ENCODE results near the gene PRDM5. TPM values are rescaled to one million over a fixed set of nuclear protein-coding genes. Genes with fewer than 3 reads are reported as not detected.
A peak's percentile ranks its signal among the peaks of the same experiment; 100 is the strongest.

PRDM5 gene
- total RNA-seq, 1 donor from 2014 or later = 6.5 TPM

GRCh38 chr4:120716346-120716745 lies 206.2 kb downstream of the PRDM5 start:
- no peaks in the 10 kb centered on the region for H4K20me1 ChIP-seq (ENCODE audit: insufficient read depth, low read length)
- H3K27me3 ChIP-seq (ENCODE audit: insufficient read depth, low read length) = no peaks in the 10 kb centered on the region
- no peaks in the 10 kb centered on the region for H3K79me2 ChIP-seq (ENCODE audit: insufficient read depth, low read length)
- no peak overlapping the region for H3K27ac Mint-ChIP-seq (ENCODE audit: unreplicated experiment)
- H3K4me1 Mint-ChIP-seq (ENCODE audit: low read depth, unreplicated experiment) = peaks cover 4% of the 10 kb centered on the region
- no peaks in the 10 kb centered on the region for H3K36me3 Mint-ChIP-seq (ENCODE audit: low read depth, unreplicated experiment)
- no peaks in the 10 kb centered on the region for H3K36me3 ChIP-seq (ENCODE audit: insufficient read depth, low read length)
- no peak overlapping the region for H3K27ac ChIP-seq (ENCODE audit: low read depth, low read length)
- no peaks in the 10 kb centered on the region for H3K9me3 ChIP-seq (ENCODE audit: insufficient read depth, low read depth, low read length)
- H3K9ac ChIP-seq (ENCODE audit: low read length) = no peak overlapping the region
- H3K4me3 Mint-ChIP-seq (ENCODE audit: unreplicated experiment) = no peak overlapping the region
- no peak overlapping the region for H2AFZ ChIP-seq (ENCODE audit: low read depth, low read length)
- TF ChIP-seq EZH2 (IDR thresholded peaks at IDR 0.05; ENCODE audit: insufficient read depth, low read length) = no peak
- TF ChIP-seq CTCF (IDR thresholded peaks at IDR 0.05; ENCODE audit: insufficient read depth, low read depth, low read length) = no peak
- H3K9me3 Mint-ChIP-seq (ENCODE audit: unreplicated experiment) = no peaks in the 10 kb centered on the region
- no peaks in the 10 kb centered on the region for H3K4me1 ChIP-seq (ENCODE audit: insufficient read depth, low read length)
- no peak overlapping the region for H3K4me3 ChIP-seq (ENCODE audit: insufficient read depth, low read depth, low read length)
- FAIRE-seq (no peak), DNase-seq (ENCODE audit: low read depth) (no peak)
- no peak overlapping the region for H3K4me2 ChIP-seq (ENCODE audit: low read length)
- H3K27me3 Mint-ChIP-seq (ENCODE audit: low read depth, unreplicated experiment) = no peaks in the 10 kb centered on the region

GRCh38 chr4:120714417-120715010 lies 208.0 kb downstream of the PRDM5 start:
- no peaks in the 10 kb centered on the region for H3K36me3 Mint-ChIP-seq (ENCODE audit: low read depth, unreplicated experiment)
- Histone ChIP-seq H3K4me2 (ENCODE audit: low read length) (no peak overlapping the region), H3K9me3 (ENCODE audit: insufficient read depth, low read depth, low read length) (no peaks in the 10 kb centered on the region), H3K36me3 (ENCODE audit: insufficient read depth, low read length) (no peaks in the 10 kb centered on the region), H3K9ac (ENCODE audit: low read length) (no peak overlapping the region), H2AFZ (ENCODE audit: low read depth, low read length) (no peak overlapping the region), H3K4me1 (ENCODE audit: insufficient read depth, low read length) (no peaks in the 10 kb centered on the region), H3K79me2 (ENCODE audit: insufficient read depth, low read length) (no peaks in the 10 kb centered on the region), H3K27ac (ENCODE audit: low read depth, low read length) (no peak overlapping the region), H3K4me3 (ENCODE audit: insufficient read depth, low read depth, low read length) (no peak overlapping the region), H4K20me1 (ENCODE audit: insufficient read depth, low read length) (no peaks in the 10 kb centered on the region), H3K27me3 (ENCODE audit: insufficient read depth, low read length) (no peaks in the 10 kb centered on the region)
- H3K27me3 Mint-ChIP-seq (ENCODE audit: low read depth, unreplicated experiment) = no peaks in the 10 kb centered on the region
- TF ChIP-seq EZH2 (IDR thresholded peaks at IDR 0.05; ENCODE audit: insufficient read depth, low read length) = no peak
- no peak for TF ChIP-seq CTCF (IDR thresholded peaks at IDR 0.05; ENCODE audit: insufficient read depth, low read depth, low read length)
- FAIRE-seq (no peak), DNase-seq (ENCODE audit: low read depth) (peak; percentile 31)
- no peaks in the 10 kb centered on the region for H3K9me3 Mint-ChIP-seq (ENCODE audit: unreplicated experiment)
- no peak overlapping the region for H3K4me3 Mint-ChIP-seq (ENCODE audit: unreplicated experiment)
- H3K4me1 Mint-ChIP-seq (ENCODE audit: low read depth, unreplicated experiment) = peaks cover 4% of the 10 kb centered on the region
- H3K27ac Mint-ChIP-seq (ENCODE audit: unreplicated experiment) = no peak overlapping the region

GRCh38 chr4:120709991-120710390 lies 212.5 kb downstream of the PRDM5 start:
- Mint-ChIP-seq H3K27me3 (ENCODE audit: low read depth, unreplicated experiment) (no peaks in the 10 kb centered on the region), H3K36me3 (ENCODE audit: low read depth, unreplicated experiment) (no peaks in the 10 kb centered on the region), H3K4me1 (ENCODE audit: low read depth, unreplicated experiment) (peaks cover 4% of the 10 kb centered on the region), H3K4me3 (ENCODE audit: unreplicated experiment) (no peak overlapping the region), H3K9me3 (ENCODE audit: unreplicated experiment) (no peaks in the 10 kb centered on the region), H3K27ac (ENCODE audit: unreplicated experiment) (no peak overlapping the region)
- H3K4me2 ChIP-seq (ENCODE audit: low read length) = no peak overlapping the region
- TF ChIP-seq EZH2 (IDR thresholded peaks at IDR 0.05; ENCODE audit: insufficient read depth, low read length) = no peak
- TF ChIP-seq CTCF (IDR thresholded peaks at IDR 0.05; ENCODE audit: insufficient read depth, low read depth, low read length) = no peak
- no peak overlapping the region for H2AFZ ChIP-seq (ENCODE audit: low read depth, low read length)
- no peaks in the 10 kb centered on the region for H3K4me1 ChIP-seq (ENCODE audit: insufficient read depth, low read length)
- FAIRE-seq = peak; percentile 45
- H3K27me3 ChIP-seq (ENCODE audit: insufficient read depth, low read length) = no peaks in the 10 kb centered on the region
- H3K27ac ChIP-seq (ENCODE audit: low read depth, low read length) = no peak overlapping the region
- peak; percentile 57 for DNase-seq (ENCODE audit: low read depth)
- H3K79me2 ChIP-seq (ENCODE audit: insufficient read depth, low read length) = no peaks in the 10 kb centered on the region
- no peaks in the 10 kb centered on the region for H3K36me3 ChIP-seq (ENCODE audit: insufficient read depth, low read length)
- H3K9me3 ChIP-seq (ENCODE audit: insufficient read depth, low read depth, low read length) = no peaks in the 10 kb centered on the region
- no peak overlapping the region for H3K9ac ChIP-seq (ENCODE audit: low read length)
- H3K4me3 ChIP-seq (ENCODE audit: insufficient read depth, low read depth, low read length) = no peak overlapping the region
- H4K20me1 ChIP-seq (ENCODE audit: insufficient read depth, low read length) = no peaks in the 10 kb centered on the region
